ENCODE results near the gene JAZF1. TPM values are rescaled to one million over a fixed set of nuclear protein-coding genes. Genes with fewer than 3 reads are reported as not detected.

Gene JAZF1
- total RNA-seq, 3 donors from 2014 or later: 8.6 to 27.4 (median 10.5) TPM

DNA sequence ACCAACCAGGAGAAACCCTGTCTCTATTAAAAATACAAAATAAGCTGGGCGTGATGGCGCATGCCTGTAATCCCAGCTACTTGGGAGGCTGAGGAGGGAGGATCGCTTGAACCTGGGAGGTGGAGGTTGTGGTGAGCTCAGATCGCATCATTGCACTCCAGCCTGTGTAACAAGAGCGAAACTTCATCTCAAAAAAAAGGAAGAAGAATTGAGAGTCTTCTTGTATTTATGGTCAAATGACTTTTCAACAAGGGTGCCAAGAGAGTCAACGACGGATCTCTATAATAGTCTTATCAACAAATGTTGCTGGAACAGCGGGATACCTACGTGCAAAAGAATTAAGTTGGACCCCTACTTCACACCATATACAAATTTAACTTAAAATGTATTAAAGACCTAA is 21.6 kb upstream of the JAZF1 start:
- intact Hi-C loops (cut with DNase I; ENCODE audit: low total_unique reads): no loop called here
- no peaks in the 10 kb centered on the region for H3K9me3 ChIP-seq
- no peaks in the 10 kb centered on the region for H3K27me3 ChIP-seq
- no peak overlapping the region for H3K27ac ChIP-seq
- H3K4me3 ChIP-seq: no peak overlapping the region
- DNase-seq (ENCODE audit: low spot score in 2 of 2): no peak
- TF ChIP-seq POLR2A (IDR thresholded peaks at IDR 0.05): no peak
- TF ChIP-seq CTCF (IDR thresholded peaks at IDR 0.05): no peak
- TF ChIP-seq POLR2AphosphoS5 (IDR thresholded peaks at IDR 0.05): no peak
- no peaks in the 10 kb centered on the region for H3K4me1 ChIP-seq
- no peaks in the 10 kb centered on the region for H3K36me3 ChIP-seq

- no peak for DNase-seq (ENCODE audit: low spot score in 2 of 2)
Measured at GRCh38 chr7:28201131-28201530, 20.5 kb upstream of the JAZF1 start.

GRCh38 chr7:28200598-28200997 is 20.0 kb upstream of the JAZF1 start:
- intact Hi-C loops (cut with DNase I; ENCODE audit: low total_unique reads): no loop called here
- Histone ChIP-seq H3K4me1 (no peaks in the 10 kb centered on the region), H3K4me3 (no peak overlapping the region), H3K36me3 (no peaks in the 10 kb centered on the region), H3K27ac (no peak overlapping the region), H3K27me3 (no peaks in the 10 kb centered on the region), H3K9me3 (no peaks in the 10 kb centered on the region)
- DNase-seq (ENCODE audit: low spot score in 2 of 2): no peak
- TF ChIP-seq CTCF (IDR thresholded peaks at IDR 0.05): no peak
- TF ChIP-seq POLR2AphosphoS5 (IDR thresholded peaks at IDR 0.05): no peak
- TF ChIP-seq POLR2A (IDR thresholded peaks at IDR 0.05): no peak

More at GRCh38 chr7:28201131-28201530, 20.5 kb upstream of the JAZF1 start:
- H3K4me1 ChIP-seq: no peaks in the 10 kb centered on the region
- no peaks in the 10 kb centered on the region for H3K27me3 ChIP-seq
- no peaks in the 10 kb centered on the region for H3K9me3 ChIP-seq
- H3K36me3 ChIP-seq: no peaks in the 10 kb centered on the region
- no peak for TF ChIP-seq POLR2A (IDR thresholded peaks at IDR 0.05)
- TF ChIP-seq CTCF (IDR thresholded peaks at IDR 0.05): no peak
- no peak for TF ChIP-seq POLR2AphosphoS5 (IDR thresholded peaks at IDR 0.05)
- intact Hi-C loops (cut with DNase I; ENCODE audit: low total_unique reads): no loop called here
- no peak overlapping the region for H3K4me3 ChIP-seq
- no peak overlapping the region for H3K27ac ChIP-seq

- TF ChIP-seq POLR2AphosphoS5 (IDR thresholded peaks at IDR 0.05) (no peak), POLR2A (IDR thresholded peaks at IDR 0.05) (no peak), CTCF (IDR thresholded peaks at IDR 0.05) (no peak)
- no peak for DNase-seq (ENCODE audit: low spot score in 2 of 2)
- Histone ChIP-seq H3K36me3 (no peaks in the 10 kb centered on the region), H3K9me3 (no peaks in the 10 kb centered on the region), H3K4me3 (no peak overlapping the region), H3K27ac (no peak overlapping the region), H3K4me1 (no peaks in the 10 kb centered on the region), H3K27me3 (no peaks in the 10 kb centered on the region)
- intact Hi-C loops (cut with DNase I; ENCODE audit: low total_unique reads): no loop called here
Measured at GRCh38 chr7:28199021-28199510, 18.5 kb upstream of the JAZF1 start.

DNA sequence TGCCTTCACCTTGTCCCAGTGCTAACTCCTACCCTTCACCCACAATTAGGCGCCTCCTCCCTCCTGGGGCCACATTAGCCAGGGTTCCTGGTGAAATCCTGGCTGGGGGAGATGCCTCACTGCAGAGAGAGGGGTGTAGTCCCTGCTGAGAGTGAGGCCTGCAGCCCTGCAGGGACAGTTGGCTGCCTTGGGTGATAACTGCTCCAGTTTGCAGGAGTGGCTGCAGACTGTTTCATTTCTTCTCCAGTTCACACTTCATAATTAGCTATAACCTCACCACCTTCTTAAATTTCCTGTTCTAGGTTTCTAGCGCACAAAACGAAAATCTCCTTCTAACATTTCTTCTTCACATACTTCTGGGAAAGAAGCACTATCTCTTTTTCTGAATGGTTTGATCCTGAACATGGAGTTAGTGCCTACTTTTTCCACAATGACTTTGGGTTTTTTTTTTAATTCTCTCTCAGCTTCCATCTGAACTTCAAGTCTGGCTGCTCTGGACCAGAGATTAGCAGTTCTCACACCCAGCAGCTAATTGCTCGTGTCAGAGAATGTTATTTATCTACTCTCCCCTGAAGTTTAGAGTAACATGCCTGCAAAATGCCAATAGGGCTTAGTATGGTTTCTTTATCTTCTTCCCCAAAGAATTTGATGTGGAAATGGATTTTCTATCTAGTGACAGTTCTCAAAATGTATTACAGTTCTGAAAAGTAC is 15.5 kb upstream of the JAZF1 start:
- intact Hi-C loops (cut with DNase I; ENCODE audit: low total_unique reads): no loop called here

More for the DNA sequence above, 15.5 kb upstream of the JAZF1 start:
- DNase-seq (ENCODE audit: low spot score in 2 of 2): no peak
- Histone ChIP-seq H3K36me3 (no peaks in the 10 kb centered on the region), H3K27ac (no peak overlapping the region), H3K4me3 (no peak overlapping the region), H3K4me1 (no peaks in the 10 kb centered on the region), H3K9me3 (no peaks in the 10 kb centered on the region), H3K27me3 (no peaks in the 10 kb centered on the region)
- TF ChIP-seq POLR2AphosphoS5 (IDR thresholded peaks at IDR 0.05): no peak
- TF ChIP-seq POLR2A (IDR thresholded peaks at IDR 0.05): no peak
- TF ChIP-seq CTCF (IDR thresholded peaks at IDR 0.05): no peak

Measured in breast epithelium (tissue), 4 donors.